Left lung (tissue), 10 donors: ENCODE results near the gene TBX15. TPM values are rescaled to one million over a fixed set of nuclear protein-coding genes. Genes with fewer than 3 reads are reported as not detected.

Source experiments
- ATAC-seq: fragments of 200-7000 bp; cut with Tn5 transposase; one replicate; pipeline ENCODE4 v1.9.1; 2020; ENCODE audit warnings: moderate library complexity
- DNase-seq, 4 donors: peaks; one replicate each; pipeline ENCODE4 v3.0.0-alpha.2; 2013 to 2020
- H3K27ac ChIP-seq, 2 donors: fragments of 200-600 bp; sonication (generic) in 1 of 2; one replicate each; pipeline versions ENCODE4 v1.5.0 to v1.8.0; 2020 to 2021
- H3K27me3 ChIP-seq, 2 donors: fragments of 200-600 bp; sonication (generic) in 1 of 2; one replicate each; pipeline versions ENCODE4 v1.5.0 to v1.8.0; 2020 to 2021
- H3K36me3 ChIP-seq, 2 donors: fragments of 200-600 bp; sonication (generic) in 1 of 2; one replicate each; pipeline versions ENCODE4 v1.5.0 to v1.8.0; 2020 to 2021
- H3K4me1 ChIP-seq, 2 donors: fragments of 200-600 bp; one replicate each; pipeline ENCODE4 v1.8.0; 2021
- H3K4me3 ChIP-seq, 2 donors: fragments of 200-600 bp; sonication (generic) in 1 of 2; one replicate each; pipeline versions ENCODE4 v1.5.0 to v1.8.0; 2020 to 2021; ENCODE audit warnings: mild to moderate bottlenecking in 1 of 2
- H3K9me3 ChIP-seq, 2 donors: fragments of 200-600 bp; sonication (generic) in 1 of 2; one replicate each; pipeline versions ENCODE4 v1.5.0 to v1.8.0; 2020 to 2021
- intact Hi-C, 2 donors: fragments of 100-400 bp; cut with DNase I; formaldehyde crosslinking; loops; one replicate each; pipeline versions ENCODE4 v1.11.2 to v1.14.2; 2022
- polyA plus RNA-seq, 6 donors: library from polyadenylated mRNA; unstranded; fragments of 120-200 nt; gene quantifications; one replicate each; pipeline ENCODE4 v1.2.1, GENCODE V29; 2013; ENCODE audit not compliant: insufficient read length in 6 of 6
- total RNA-seq, 2 donors: library from RNA; stranded (reverse); fragmentation: NEBNext Ultra II Directional; extraction: Animal tissue kit (Norgen Biotek cat#: 25700); gene quantifications; one replicate each; pipeline ENCODE4 v1.2.1, GENCODE V29; 2021
- TF ChIP-seq, protein P1 (sequence below), 2 donors: fragments of 200-600 bp; sonication (generic) in 1 of 2; IDR thresholded peaks; one replicate each; pipeline versions ENCODE4 v1.5.0 to v1.8.0; 2021; ENCODE audit warnings: antibody characterized with exemption in 2 of 2
- donor health status: DM: no; HTN: yes; CAD: no.
- donor health status: DM: no; HTN: no; CAD: no.

TBX15 gene
- total and polyA plus RNA-seq, 8 donors = 0.10 to 1.0 (median 0.34) TPM

DNA sequence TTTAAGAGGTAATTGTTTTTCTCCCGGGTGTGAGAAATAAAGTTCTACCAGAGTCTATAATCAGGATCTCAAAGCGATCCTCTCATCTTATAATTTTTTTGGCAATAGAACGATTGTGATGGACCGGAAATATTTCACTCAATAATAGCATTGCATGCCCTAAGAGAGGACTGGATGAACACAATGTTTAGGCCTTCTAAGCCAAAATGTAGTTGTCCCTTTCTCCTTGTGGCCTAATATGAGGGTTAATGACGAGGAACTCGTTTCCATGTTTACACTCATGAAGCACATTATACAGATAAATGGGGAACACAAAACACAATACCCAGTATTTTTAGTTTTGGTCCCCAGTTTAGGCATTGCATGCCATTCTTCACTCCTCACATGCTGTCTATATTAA lies 5.9 kb downstream of the TBX15 start:
- Histone ChIP-seq H3K27me3 (peaks cover 97 to 100% of the 10 kb centered on the region in 2 donors), H3K9me3 (no peaks in the 10 kb centered on the region), H3K27ac (no peak overlapping the region), H3K4me3 (no peak overlapping the region), H3K36me3 (no peaks in the 10 kb centered on the region), H3K4me1 (peaks cover 6 to 27% of the 10 kb centered on the region in 2 donors)
- TF ChIP-seq, protein P1, sequence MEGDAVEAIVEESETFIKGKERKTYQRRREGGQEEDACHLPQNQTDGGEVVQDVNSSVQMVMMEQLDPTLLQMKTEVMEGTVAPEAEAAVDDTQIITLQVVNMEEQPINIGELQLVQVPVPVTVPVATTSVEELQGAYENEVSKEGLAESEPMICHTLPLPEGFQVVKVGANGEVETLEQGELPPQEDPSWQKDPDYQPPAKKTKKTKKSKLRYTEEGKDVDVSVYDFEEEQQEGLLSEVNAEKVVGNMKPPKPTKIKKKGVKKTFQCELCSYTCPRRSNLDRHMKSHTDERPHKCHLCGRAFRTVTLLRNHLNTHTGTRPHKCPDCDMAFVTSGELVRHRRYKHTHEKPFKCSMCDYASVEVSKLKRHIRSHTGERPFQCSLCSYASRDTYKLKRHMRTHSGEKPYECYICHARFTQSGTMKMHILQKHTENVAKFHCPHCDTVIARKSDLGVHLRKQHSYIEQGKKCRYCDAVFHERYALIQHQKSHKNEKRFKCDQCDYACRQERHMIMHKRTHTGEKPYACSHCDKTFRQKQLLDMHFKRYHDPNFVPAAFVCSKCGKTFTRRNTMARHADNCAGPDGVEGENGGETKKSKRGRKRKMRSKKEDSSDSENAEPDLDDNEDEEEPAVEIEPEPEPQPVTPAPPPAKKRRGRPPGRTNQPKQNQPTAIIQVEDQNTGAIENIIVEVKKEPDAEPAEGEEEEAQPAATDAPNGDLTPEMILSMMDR (IDR thresholded peaks at IDR 0.05) = no peak
- ATAC-seq (no peak), DNase-seq (no peak)
- intact Hi-C loops = no loop called here

DNA sequence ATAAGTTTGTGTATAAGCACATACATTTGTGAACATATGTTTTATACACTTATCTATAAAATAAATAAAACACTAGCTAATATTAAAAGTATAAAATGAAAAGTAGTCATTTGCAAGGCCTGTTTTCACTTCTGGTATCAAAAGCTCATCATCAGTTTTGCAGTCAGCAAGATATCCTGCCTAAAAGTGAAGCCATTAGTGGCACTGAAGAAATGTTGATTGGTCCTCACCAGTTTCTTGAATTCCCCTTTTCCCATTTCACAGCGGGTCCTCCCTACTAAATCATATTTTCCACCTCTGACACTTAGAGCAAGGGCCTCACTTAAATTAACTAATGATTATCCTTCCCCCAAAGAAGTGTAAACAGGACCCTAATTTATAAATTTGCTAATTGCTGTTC lies 6.7 kb downstream of the TBX15 start:
- Histone ChIP-seq H3K27ac (no peak overlapping the region), H3K9me3 (no peaks in the 10 kb centered on the region), H3K4me3 (no peak overlapping the region), H3K27me3 (peaks cover 92 to 100% of the 10 kb centered on the region in 2 donors), H3K36me3 (no peaks in the 10 kb centered on the region), H3K4me1 (peaks cover 6 to 23% of the 10 kb centered on the region in 2 donors)
- intact Hi-C loops = no loop called here
- TF ChIP-seq, protein P1 (IDR thresholded peaks at IDR 0.05) = no peak
- ATAC-seq (no peak), DNase-seq (no peak)

DNA sequence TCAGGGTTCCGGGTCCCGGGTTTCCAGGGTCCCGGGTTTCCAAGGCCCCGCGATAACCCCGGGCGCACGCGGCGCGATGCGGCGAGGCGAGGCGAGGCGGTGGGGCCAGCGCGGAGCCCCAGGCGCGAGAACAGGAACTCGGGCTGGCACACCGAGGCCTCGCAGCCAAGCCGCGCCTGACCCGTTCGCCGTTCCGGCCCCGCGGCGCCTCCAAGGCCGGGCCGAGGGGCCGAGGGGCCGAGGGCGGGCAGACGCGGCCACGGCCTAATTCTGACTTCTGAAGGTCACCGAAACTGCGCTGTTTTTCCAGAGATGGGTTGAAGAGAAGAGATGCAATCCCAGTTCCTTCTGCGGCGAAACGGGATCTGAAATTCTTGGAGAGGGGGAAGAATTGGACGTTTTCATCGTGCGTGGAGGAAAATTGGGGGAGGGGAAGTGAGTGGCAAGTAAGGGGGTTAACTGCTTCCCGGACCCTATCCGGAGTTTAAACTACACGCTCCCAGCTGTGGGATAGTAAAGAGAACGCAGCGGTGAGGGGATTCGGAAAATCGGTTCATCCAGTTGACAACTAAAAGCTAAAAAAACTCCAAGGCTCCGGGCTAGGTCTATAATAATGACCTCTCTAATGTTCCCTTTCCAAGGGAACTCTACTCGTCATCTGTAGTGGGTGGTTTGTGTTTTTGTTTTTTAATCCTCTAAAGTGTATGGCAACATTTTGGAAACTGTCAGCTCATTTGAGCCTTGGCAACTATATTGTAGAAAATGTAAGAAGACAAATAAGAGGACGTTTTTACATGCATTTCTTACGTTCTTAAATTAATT lies 8.2 kb downstream of the TBX15 start:
- Histone ChIP-seq H3K27ac (no peak overlapping the region), H3K27me3 (peaks cover 77 to 100% of the 10 kb centered on the region in 2 donors), H3K36me3 (no peaks in the 10 kb centered on the region), H3K9me3 (no peaks in the 10 kb centered on the region), H3K4me3 (no peak overlapping the region), H3K4me1 (peaks cover 6 to 11% of the 10 kb centered on the region in 2 donors)
- no peak for ATAC-seq
- intact Hi-C loops = no loop called here
- no peak for DNase-seq
- TF ChIP-seq, protein P1 (IDR thresholded peaks at IDR 0.05) = no peak

DNA sequence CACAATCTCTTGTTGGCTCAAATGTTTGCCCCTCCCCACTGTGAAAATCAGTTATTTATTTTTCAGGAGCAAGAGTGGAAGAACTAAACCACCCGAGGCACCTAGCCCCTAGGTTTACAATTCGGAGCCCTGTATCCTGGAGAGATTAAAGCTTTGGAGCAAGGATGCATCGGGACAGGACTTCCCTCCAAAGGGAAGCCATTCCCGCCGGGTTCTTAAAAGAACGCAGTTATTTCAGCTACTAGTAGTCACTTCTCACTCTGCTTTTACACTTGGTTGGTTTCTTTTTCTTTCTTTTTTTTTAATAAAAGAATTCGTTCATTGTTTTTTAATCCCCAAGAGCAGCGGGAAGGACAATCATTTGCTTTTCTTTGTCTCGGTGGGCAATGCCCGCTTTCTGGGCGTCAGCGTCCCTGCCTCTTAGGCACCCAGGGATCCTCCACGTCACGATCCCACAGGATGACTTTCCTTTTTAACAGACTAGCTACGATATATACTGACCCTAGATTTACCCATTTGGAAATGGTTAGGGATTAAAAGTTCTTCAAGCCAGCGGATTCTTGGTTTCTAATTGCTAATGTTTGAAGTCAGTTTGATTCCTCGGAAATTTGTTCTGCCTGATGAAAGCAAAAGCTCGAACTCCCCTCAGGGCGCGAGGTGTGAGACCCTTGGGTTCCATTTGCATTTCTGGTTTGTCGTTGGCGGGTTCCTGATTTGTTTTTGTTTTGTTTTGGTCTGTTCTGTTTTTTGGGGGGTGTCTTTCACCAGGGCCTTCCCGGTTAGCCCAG lies 9.0 kb downstream of the TBX15 start:
- Histone ChIP-seq H3K9me3 (no peaks in the 10 kb centered on the region), H3K36me3 (no peaks in the 10 kb centered on the region), H3K4me1 (peaks cover 2 to 6% of the 10 kb centered on the region in 2 donors), H3K4me3 (no peak overlapping the region), H3K27ac (no peak overlapping the region), H3K27me3 (peaks cover 68 to 100% of the 10 kb centered on the region in 2 donors)
- no peak for ATAC-seq
- TF ChIP-seq, protein P1 (IDR thresholded peaks at IDR 0.05) = no peak
- DNase-seq = no peak
- intact Hi-C loops = no loop called here

DNA sequence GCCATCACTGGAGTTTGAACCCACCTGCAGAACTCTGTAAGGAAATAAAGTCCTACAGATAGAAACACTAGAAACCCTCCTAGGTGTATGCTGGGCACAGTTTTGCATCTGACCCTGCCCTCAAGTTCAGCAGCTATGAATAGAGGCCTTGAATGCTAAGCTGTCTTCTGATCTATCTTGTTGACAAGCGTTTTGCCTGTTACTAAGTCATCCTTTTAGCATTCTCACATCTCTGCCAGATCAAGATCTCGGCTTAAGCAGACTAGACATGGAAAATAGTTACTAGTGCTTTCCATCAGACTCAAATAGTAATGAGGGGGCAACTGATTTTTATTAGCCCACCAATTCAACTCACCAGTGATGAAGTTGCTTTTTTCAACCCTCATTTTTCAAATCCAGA lies 10.5 kb downstream of the TBX15 start:
- H3K36me3 ChIP-seq = no peaks in the 10 kb centered on the region
- no peak for DNase-seq
- H3K4me3 ChIP-seq = no peak overlapping the region
- H3K27me3 ChIP-seq = peaks cover 53 to 87% of the 10 kb centered on the region in 2 donors
- no peaks in the 10 kb centered on the region for H3K9me3 ChIP-seq
- no peak overlapping the region for H3K27ac ChIP-seq
- TF ChIP-seq, protein P1 (IDR thresholded peaks at IDR 0.05) = no peak
- intact Hi-C loops = no loop called here
- ATAC-seq = no peak
- H3K4me1 ChIP-seq = peaks cover 0 to 6% of the 10 kb centered on the region in 2 donors
